Measurements from ENCODE around the gene PAPPA. TPM values are rescaled to one million over a fixed set of nuclear protein-coding genes. Genes with fewer than 3 reads are reported as not detected.

PAPPA gene
- total RNA-seq, 3 donors from 2014 or later, result 0.61 to 2.5 (median 1.9) TPM

- no peak overlapping the region for H3K4me3 ChIP-seq
- no peak for ATAC-seq
- no peaks in the 10 kb centered on the region for H3K36me3 ChIP-seq (ENCODE audit: low read depth)
- intact Hi-C loops (cut with DNase I, micrococcal nuclease), result no loop called here
- H3K4me1 ChIP-seq (ENCODE audit: low read depth), result no peaks in the 10 kb centered on the region
- no peak for TF ChIP-seq CTCF (IDR thresholded peaks at IDR 0.05)
- H3K9me3 ChIP-seq, result no peaks in the 10 kb centered on the region
- no peak for DNase-seq
These were observed 227.8 kb downstream of the PAPPA start for GRCh38 chr9:116381350-116381749.

GRCh38 chr9:116382053-116382452 lies 228.5 kb downstream of the PAPPA start:
- DNase-seq (no peak), ATAC-seq (no peak)
- H3K9me3 ChIP-seq, result no peaks in the 10 kb centered on the region
- no peak for TF ChIP-seq CTCF (IDR thresholded peaks at IDR 0.05)
- no peak overlapping the region for H3K4me3 ChIP-seq
- intact Hi-C loops (cut with DNase I, micrococcal nuclease), result no loop called here
- no peaks in the 10 kb centered on the region for H3K36me3 ChIP-seq (ENCODE audit: low read depth)
- no peaks in the 10 kb centered on the region for H3K4me1 ChIP-seq (ENCODE audit: low read depth)

- Histone ChIP-seq H3K9me3 (no peaks in the 10 kb centered on the region), H3K4me1 (ENCODE audit: low read depth) (no peaks in the 10 kb centered on the region), H3K36me3 (ENCODE audit: low read depth) (no peaks in the 10 kb centered on the region), H3K4me3 (no peak overlapping the region)
- ATAC-seq (no peak), DNase-seq (no peak)
- intact Hi-C loops (cut with DNase I, micrococcal nuclease), result no loop called here
- TF ChIP-seq CTCF (IDR thresholded peaks at IDR 0.05), result no peak
These were observed 229.5 kb downstream of the PAPPA start for GRCh38 chr9:116383133-116383532.

- DNase-seq (no peak), ATAC-seq (no peak)
- no peaks in the 10 kb centered on the region for H3K4me1 ChIP-seq (ENCODE audit: low read depth)
- H3K4me3 ChIP-seq, result no peak overlapping the region
- no peaks in the 10 kb centered on the region for H3K9me3 ChIP-seq
- intact Hi-C loops (cut with DNase I, micrococcal nuclease), result no loop called here
- no peak for TF ChIP-seq CTCF (IDR thresholded peaks at IDR 0.05)
- H3K36me3 ChIP-seq (ENCODE audit: low read depth), result no peaks in the 10 kb centered on the region
These were observed 230.3 kb downstream of the PAPPA start for GRCh38 chr9:116383936-116384335.

GRCh38 chr9:116387934-116388698 lies 234.5 kb downstream of the PAPPA start:
- Histone ChIP-seq H3K4me3 (no peak overlapping the region), H3K36me3 (ENCODE audit: low read depth) (no peaks in the 10 kb centered on the region), H3K4me1 (ENCODE audit: low read depth) (no peaks in the 10 kb centered on the region), H3K9me3 (no peaks in the 10 kb centered on the region)
- no peak for ATAC-seq
- no peak for TF ChIP-seq CTCF (IDR thresholded peaks at IDR 0.05)
- intact Hi-C loops (cut with DNase I, micrococcal nuclease), result no loop called here
- no peak for DNase-seq
